ENCODE results near the gene SORCS2. TPM values are rescaled to one million over a fixed set of nuclear protein-coding genes. Genes with fewer than 3 reads are reported as not detected.

SORCS2 gene
- total and polyA plus RNA-seq, 7 donors, result 0.18 to 1.5 (median 0.36) TPM

- Histone ChIP-seq H3K27me3 (ENCODE audit: insufficient read depth in 3 of 3, low read length in 2 of 3) (no peaks in the 10 kb centered on the region), H3K36me3 (ENCODE audit: insufficient read depth in 1 of 2, low read depth in 1 of 2) (no peaks in the 10 kb centered on the region), H3K4me1 (no peaks in the 10 kb centered on the region), H3K27ac (no peak overlapping the region), H3K4me3 (no peak overlapping the region), H3K9me3 (no peaks in the 10 kb centered on the region)
- no peak for ATAC-seq
- intact Hi-C loops (cut with DNase I), result no loop called here
- TF ChIP-seq CTCF (IDR thresholded peaks at IDR 0.05), result no peak
- DNase-seq, result no peak
- WGBS, 3 donors, result 89 to 94% (median 93%) methylated on average over 14 of the region's 14 CpGs
These were observed 85.9 kb downstream of the SORCS2 start for GRCh38 chr4:7278071-7278765.

- Histone ChIP-seq H3K4me1 (no peaks in the 10 kb centered on the region), H3K36me3 (ENCODE audit: insufficient read depth in 1 of 2, low read depth in 1 of 2) (no peaks in the 10 kb centered on the region), H3K27me3 (ENCODE audit: insufficient read depth in 3 of 3, low read length in 2 of 3) (no peaks in the 10 kb centered on the region), H3K9me3 (no peaks in the 10 kb centered on the region), H3K4me3 (no peak overlapping the region), H3K27ac (no peak overlapping the region)
- 76 to 85% (median 79%) methylated on average over 4 of the region's 4 CpGs for WGBS, 3 donors
- no peak for TF ChIP-seq CTCF (IDR thresholded peaks at IDR 0.05)
- DNase-seq, result no peak
- ATAC-seq, result no peak
- intact Hi-C loops (cut with DNase I), result no loop called here
These were observed 86.6 kb downstream of the SORCS2 start for GRCh38 chr4:7278981-7279380.

- Histone ChIP-seq H3K27ac (no peak overlapping the region), H3K36me3 (ENCODE audit: insufficient read depth in 1 of 2, low read depth in 1 of 2) (no peaks in the 10 kb centered on the region), H3K9me3 (no peaks in the 10 kb centered on the region), H3K4me3 (no peak overlapping the region), H3K27me3 (ENCODE audit: insufficient read depth in 3 of 3, low read length in 2 of 3) (no peaks in the 10 kb centered on the region), H3K4me1 (no peaks in the 10 kb centered on the region)
- no peak for TF ChIP-seq CTCF (IDR thresholded peaks at IDR 0.05)
- no peak for ATAC-seq
- WGBS, 3 donors, result 59 to 80% (median 64%) methylated on average over 6 of the region's 6 CpGs
- no peak for DNase-seq
- intact Hi-C loops (cut with DNase I), result no loop called here
These were observed 87.6 kb downstream of the SORCS2 start for GRCh38 chr4:7279902-7280301.

- no peak for DNase-seq
- H3K27ac ChIP-seq, result no peak overlapping the region
- intact Hi-C loops (cut with DNase I), result no loop called here
- TF ChIP-seq CTCF (IDR thresholded peaks at IDR 0.05), result no peak
- no peak overlapping the region for H3K4me3 ChIP-seq
- no peak for ATAC-seq
- WGBS, 3 donors, result 82 to 89% (median 87%) methylated on average over 23 to 24 of the region's 24 CpGs
- no peaks in the 10 kb centered on the region for H3K36me3 ChIP-seq (ENCODE audit: insufficient read depth in 1 of 2, low read depth in 1 of 2)
- no peaks in the 10 kb centered on the region for H3K4me1 ChIP-seq
- no peaks in the 10 kb centered on the region for H3K27me3 ChIP-seq (ENCODE audit: insufficient read depth in 3 of 3, low read length in 2 of 3)
- no peaks in the 10 kb centered on the region for H3K9me3 ChIP-seq
These were observed 88.8 kb downstream of the SORCS2 start for GRCh38 chr4:7280926-7281690.

Measured in psoas muscle (tissue), 8 donors.